ENCODE measurements around the gene ZNF808.
"Not testable (repeated sequence)": the region's sequence is repeated elsewhere in the genome, so short reads cannot be mapped to it uniquely, and the experiment has no call there.

Gene ZNF808

GRCh38 chr19:52538815-52539214 lies 11.3 kb downstream of the ZNF808 start:
- not testable (repeated sequence) for DNase-seq

GRCh38 chr19:52541176-52541575 lies 13.7 kb downstream of the ZNF808 start:
- DNase-seq: not testable (repeated sequence)

GRCh38 chr19:52541608-52542007 lies 14.1 kb downstream of the ZNF808 start:
- no peak for DNase-seq

GRCh38 chr19:52542541-52542940 lies 15.1 kb downstream of the ZNF808 start:
- not testable (repeated sequence) for DNase-seq

- DNase-seq: no peak
These were observed 15.7 kb downstream of the ZNF808 start for GRCh38 chr19:52542984-52543664.

GRCh38 chr19:52554216-52554971 lies 26.9 kb downstream of the ZNF808 start:
- DNase-seq: no peak

DNA sequence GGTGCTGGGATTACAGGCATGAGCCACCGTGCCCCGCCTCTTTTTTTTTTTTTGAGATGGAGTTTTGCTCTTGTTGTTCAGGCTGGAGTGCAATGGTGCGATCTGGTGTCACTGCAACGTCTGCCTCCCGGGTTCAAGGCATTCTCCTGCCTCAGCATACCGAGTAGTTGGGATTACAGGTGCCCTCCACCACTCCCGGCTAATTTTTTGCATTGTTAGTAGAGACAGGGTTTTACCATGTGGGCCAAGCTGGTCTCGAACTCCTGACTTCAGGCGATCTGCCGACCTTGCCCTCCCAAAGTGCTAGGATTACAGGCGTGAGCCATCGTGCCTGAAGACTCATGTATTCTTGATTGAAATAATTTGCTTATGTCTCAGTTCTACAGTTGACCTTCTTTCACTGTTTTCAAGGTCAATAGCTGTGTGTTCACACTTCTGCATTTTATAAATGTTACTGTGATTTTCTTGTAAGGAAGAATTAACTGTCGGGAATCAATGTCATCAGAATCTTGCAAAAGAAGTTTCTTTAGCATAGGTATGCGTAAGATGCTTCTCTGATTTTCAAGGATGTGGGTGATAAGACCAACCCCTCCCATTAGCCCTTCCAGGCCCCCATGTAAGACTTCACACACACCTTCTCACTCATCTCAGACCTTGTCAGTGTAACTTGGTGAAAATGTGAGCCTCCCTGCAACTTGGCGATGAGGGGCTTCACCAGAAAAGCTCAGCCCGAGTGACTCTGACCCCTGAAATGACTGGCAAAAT lies 29.9 kb downstream of the ZNF808 start:
- DNase-seq: no peak

GRCh38 chr19:52558732-52559445 lies 31.4 kb downstream of the ZNF808 start:
- not testable (repeated sequence) for DNase-seq

GRCh38 chr19:52561611-52562010 lies 34.1 kb downstream of the ZNF808 start:
- DNase-seq: not testable (repeated sequence)

GRCh38 chr19:52566121-52566520 lies 38.7 kb downstream of the ZNF808 start:
- no peak for DNase-seq

DNA sequence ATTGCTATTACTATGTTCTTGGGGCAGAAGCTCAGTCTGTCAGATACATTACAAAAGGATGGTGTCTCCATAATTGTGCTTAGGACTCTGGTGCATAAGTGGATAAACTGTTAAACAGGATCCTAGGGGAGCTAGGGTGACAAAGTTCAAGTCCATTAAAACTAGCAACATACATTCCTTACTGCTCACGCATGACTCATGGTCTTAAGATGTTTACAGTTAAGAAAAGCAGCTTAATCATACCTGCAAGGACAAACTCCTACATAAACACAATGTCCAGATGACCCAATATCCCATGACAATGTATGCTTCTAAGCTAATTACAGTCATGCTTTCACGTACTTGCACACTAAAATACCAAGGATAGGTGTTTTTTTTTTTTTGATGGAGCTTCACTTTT lies 39.1 kb downstream of the ZNF808 start:
- no peak for DNase-seq

- DNase-seq: no peak
These were observed 40.5 kb downstream of the ZNF808 start for GRCh38 chr19:52567921-52568320.

GRCh38 chr19:52569638-52569999 lies 42.2 kb downstream of the ZNF808 start:
- DNase-seq: not testable (repeated sequence)

- peak; percentile 93 for DNase-seq
These were observed 42.8 kb downstream of the ZNF808 start, which contains the start of gene ZNF701 for GRCh38 chr19:52570000-52570861. TSS of gene ZNF701 (plus strand) at chr19:52570287. CDS start at chr19:52574148, 3,861 bp downstream.

DNA sequence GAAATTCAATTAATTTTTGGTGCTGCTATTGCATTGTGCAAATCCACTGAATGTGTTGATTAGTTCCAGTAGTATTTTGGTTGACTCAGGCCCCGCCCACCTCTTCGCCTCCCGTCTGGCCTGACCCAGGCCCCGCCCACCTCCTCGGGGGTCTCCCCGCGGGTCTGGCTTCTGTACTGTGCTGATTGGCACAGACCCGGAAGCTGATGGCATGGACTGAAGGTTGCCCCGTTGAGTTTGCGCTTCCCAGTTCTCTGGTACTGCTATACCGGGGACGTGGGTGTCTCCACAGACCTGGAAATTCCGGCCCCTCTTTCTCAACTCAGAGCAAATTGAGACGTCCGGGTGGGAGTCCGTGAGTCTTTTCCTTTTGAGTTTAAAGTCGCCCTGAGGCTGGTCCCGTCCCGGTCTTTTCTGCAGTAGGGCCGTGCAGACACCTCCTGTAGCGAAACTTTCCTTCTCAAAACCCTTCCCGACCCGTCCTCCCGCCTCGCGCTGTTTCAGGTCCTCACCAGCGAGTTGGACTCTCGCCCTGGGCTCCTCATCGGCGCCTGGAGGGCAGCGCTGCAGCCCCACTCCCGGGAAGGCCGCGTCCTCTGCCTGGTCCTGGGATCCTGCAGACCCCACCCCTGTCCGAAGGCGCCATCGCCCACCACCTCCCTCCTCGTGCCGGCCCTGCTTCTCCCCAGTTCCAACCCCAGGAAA lies 57.4 kb downstream of the ZNF808 start:
- no peak for DNase-seq

DNA sequence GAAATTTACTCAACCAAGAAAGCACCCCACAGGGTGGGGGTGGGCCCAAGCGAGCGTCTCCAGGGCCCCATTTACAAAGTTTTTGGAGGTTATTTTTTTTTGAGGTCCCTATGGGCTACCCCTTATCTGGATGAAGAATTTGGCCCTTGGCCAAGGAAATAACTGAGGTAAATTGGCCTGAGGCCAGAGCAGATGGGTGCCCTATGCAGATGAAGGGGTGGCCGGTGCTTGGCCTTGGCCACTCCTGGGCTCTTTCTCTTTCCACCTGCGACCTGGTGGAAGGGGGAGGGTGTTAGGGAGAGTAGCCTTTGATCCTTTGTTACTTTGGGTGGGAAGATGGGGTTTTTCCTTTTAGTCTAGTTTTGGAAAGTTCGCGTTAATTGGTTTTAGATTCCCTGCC lies 58.1 kb downstream of the ZNF808 start:
- DNase-seq: no peak

DNA sequence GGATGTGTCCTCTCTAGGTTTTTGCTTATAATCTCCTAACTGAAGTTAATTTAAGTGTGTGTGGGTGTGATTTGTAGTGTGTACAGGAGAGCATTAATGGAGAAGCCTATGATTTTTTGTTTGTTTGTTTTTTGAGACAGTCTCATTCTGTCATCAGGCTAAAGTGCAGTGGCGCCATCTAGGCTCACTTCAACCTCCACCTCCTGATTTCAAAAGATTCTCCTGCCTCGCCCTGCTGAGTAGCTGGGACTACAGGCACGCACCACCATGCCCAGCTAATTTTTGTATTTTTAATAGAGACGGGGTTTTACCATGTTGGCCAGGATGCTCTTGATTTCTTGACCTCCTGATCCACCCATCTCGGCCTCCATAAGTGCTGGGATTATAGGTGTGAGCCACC lies 63.3 kb downstream of the ZNF808 start:
- no peak for DNase-seq

DNA sequence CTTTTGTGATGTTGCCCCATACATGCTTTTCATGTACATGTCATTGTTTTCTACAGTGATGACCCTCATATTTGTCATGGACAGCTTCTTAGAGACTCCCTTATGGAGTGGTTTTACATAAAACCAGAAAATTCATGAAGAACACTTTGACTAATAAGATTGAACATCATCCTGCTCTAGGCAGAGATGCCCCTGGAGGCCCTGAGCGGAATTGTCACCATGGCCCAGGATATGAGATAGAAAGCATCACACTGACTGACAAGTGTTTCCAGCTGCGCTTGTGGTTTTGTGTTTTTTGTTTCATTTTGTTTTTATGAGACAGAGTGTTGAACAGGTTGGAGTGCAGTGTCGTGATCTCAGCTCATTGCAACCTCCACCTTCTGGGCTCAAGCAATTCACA lies 64.8 kb downstream of the ZNF808 start:
- DNase-seq: no peak

DNA sequence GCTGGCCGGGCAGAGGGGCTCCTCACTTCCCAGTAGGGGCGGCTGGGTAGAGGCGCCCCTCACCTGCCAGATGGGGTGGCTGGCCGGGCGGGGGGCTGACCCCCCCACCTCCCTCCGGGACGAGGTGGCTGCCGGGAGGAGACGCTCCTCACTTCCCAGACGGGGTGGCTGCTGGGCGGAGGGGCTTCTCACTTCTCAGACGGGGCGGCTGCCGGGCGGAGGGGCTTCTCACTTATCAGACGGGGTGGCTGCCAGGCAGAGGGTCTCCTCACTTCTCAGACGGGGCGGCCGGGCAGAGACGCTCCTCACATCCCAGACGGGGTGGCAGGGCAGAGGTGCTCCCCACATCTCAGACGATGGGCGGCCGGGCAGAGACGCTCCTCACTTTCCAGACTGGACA lies 66.0 kb downstream of the ZNF808 start:
- DNase-seq: not testable (repeated sequence)

DNA sequence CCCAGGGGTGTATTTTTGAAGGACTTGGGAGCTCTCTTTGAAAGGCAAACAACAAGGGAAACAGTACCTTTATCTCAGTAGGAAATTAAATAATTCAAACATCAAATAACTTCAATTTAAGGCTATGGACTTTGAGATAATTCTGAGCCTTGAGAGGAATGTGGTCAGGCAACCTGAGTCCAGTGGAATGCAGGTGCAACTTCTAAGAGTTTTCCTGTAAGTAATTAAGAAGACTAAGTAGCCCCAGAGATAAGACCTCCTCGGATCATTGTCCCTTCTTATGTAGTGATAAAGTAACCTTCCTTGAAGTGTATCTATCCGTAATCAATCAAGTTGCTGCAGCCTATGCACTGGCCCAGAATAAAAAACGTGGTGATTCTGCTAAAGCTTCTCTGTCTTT lies 71.8 kb downstream of the ZNF808 start:
- DNase-seq: no peak

DNA sequence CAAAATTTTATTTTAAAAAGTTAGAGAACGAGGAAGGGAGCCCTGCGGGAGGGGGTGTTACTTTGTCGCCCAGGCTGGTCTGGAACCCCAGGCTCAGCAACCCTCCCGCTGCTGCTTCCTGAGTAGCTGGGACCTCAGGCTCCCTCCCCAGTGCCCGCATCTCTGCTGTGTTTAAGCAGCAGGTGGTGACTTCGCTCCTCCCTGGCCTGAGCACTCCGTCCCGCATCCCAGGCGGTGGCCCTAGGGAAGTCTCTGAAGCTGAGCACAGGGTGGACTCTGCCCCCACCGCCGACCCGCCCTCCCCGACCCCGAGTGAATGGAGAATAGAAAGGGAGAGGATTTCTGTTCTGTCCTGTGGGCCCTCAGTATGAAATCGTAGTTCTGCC lies 73.2 kb downstream of the ZNF808 start:
- no peak for DNase-seq

Measured in T1000 (cell line).